Measurements from ENCODE around the gene UGT1A8. TPM values are rescaled to one million over a fixed set of nuclear protein-coding genes. Genes with fewer than 3 reads are reported as not detected.
"Not testable (repeated sequence)": the region's sequence is repeated elsewhere in the genome, so short reads cannot be mapped to it uniquely, and the experiment has no call there.

Gene UGT1A8
- total and polyA plus RNA-seq, 7 donors: not detected

GRCh38 chr2:233699424-233700027 is 82.1 kb downstream of the UGT1A8 start:
- H3K36me3 ChIP-seq (ENCODE audit: insufficient read depth in 1 of 2, low read depth in 1 of 2): no peaks in the 10 kb centered on the region
- ATAC-seq: no peak
- H3K4me3 ChIP-seq: no peak overlapping the region
- TF ChIP-seq CTCF (IDR thresholded peaks at IDR 0.05): no peak
- 80 to 81% (median 81%) methylated on average over 8 of the region's 8 CpGs for WGBS, 3 donors
- no peak overlapping the region for H3K27ac ChIP-seq
- no peaks in the 10 kb centered on the region for H3K4me1 ChIP-seq
- H3K27me3 ChIP-seq (ENCODE audit: insufficient read depth in 3 of 3, low read length in 2 of 3): no peaks in the 10 kb centered on the region
- no peak for DNase-seq
- intact Hi-C loops (cut with DNase I): no loop called here
- H3K9me3 ChIP-seq: peaks cover 2% of the 10 kb centered on the region

DNA sequence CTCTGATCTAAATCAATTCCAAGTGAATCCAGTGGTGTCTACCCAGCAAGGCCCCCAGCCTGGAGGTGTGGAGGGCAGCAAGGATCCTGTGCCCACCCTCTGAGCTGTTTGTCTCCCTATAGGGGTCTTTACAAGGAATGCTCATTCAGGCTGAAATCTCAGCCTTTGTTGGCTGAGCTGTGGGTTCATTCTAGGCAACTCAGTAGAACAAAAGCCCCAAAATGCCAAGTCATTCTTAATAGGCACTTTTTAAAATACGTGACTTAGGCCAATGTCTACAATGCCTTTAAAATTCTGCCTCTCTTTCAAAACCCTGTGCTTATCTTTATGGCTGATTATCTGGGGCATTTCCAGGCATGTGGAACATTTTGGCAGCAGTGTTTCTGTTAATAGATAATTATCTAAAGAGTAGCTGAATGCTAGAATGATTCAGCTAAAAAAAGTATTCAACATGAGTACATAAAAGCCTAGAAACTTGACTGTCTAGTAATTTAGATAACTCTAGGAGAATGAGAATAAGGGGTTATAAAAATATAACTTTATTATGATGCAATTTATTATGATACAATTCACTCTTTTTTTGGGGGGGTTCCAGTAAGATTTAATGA is 82.7 kb downstream of the UGT1A8 start:
- H3K27ac ChIP-seq: no peak overlapping the region
- H3K4me3 ChIP-seq: no peak overlapping the region
- WGBS, 3 donors: 38 to 49% (median 40%) methylated on average over 1 of the region's 1 CpG
- H3K36me3 ChIP-seq (ENCODE audit: insufficient read depth in 1 of 2, low read depth in 1 of 2): no peaks in the 10 kb centered on the region
- ATAC-seq (no peak), DNase-seq (no peak)
- peaks cover 0 to under 1% (median 0%) of the 10 kb centered on the region in 3 donors for H3K27me3 ChIP-seq (ENCODE audit: insufficient read depth in 3 of 3, low read length in 2 of 3)
- peaks cover 2% of the 10 kb centered on the region for H3K9me3 ChIP-seq
- intact Hi-C loops (cut with DNase I): no loop called here
- TF ChIP-seq CTCF (IDR thresholded peaks at IDR 0.05): no peak
- no peaks in the 10 kb centered on the region for H3K4me1 ChIP-seq

DNA sequence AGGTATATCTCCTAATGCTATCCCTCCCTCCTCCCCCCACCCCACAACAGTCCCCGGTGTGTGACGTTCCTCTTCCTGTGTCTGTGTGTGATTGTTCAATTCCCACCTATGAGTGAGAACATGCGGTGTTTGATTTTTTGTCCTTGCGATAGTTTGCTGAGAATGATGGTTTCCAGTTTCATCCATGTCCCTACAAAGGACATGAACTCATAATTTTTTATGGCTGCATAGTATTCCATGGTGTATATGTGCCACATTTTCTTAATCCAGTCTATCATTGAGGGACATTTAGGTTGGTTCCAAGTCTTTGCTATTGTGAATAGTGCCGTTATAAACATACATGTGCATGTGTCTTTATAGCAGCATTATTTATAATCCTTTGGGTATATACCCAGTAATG is 83.4 kb downstream of the UGT1A8 start:
- intact Hi-C loops (cut with DNase I); DNase-seq; H3K36me3 ChIP-seq (ENCODE audit: insufficient read depth in 1 of 2, low read depth in 1 of 2); H3K27ac ChIP-seq; H3K4me1 ChIP-seq; H3K9me3 ChIP-seq; ATAC-seq; H3K4me3 ChIP-seq; H3K27me3 ChIP-seq (ENCODE audit: insufficient read depth in 3 of 3, low read length in 2 of 3): not testable (repeated sequence)
- 94 to 98% (median 98%) methylated on average over 5 of the region's 5 CpGs for WGBS, 3 donors

DNA sequence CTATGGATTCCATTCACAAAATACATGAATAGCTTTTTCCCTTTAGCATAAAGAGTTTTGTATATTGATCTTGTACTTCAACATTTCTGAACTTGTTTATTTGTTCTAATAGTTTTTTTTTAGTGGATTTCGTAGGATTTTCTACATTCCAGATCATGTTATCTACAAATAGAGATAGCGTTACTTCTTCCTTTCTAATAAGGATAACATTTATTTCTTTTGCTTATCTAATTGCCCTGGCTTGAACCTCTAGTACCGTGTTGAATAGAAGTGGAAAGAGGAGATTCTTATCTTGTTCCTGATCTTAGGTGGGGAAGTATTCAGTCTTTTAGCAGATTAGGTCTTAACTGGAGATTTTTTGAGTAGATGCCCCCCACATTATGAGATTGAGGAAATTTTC is 84.8 kb downstream of the UGT1A8 start:
- no peak for TF ChIP-seq CTCF (IDR thresholded peaks at IDR 0.05)
- no peak overlapping the region for H3K27ac ChIP-seq
- no peak overlapping the region for H3K4me3 ChIP-seq
- DNase-seq: no peak
- ATAC-seq: no peak
- intact Hi-C loops (cut with DNase I): no loop called here
- no peaks in the 10 kb centered on the region for H3K36me3 ChIP-seq (ENCODE audit: insufficient read depth in 1 of 2, low read depth in 1 of 2)
- 71 to 79% (median 75%) methylated on average over 3 of the region's 3 CpGs for whole genome bisulfite sequencing, 3 donors
- no peaks in the 10 kb centered on the region for H3K4me1 ChIP-seq
- peaks cover 2% of the 10 kb centered on the region for H3K9me3 ChIP-seq
- H3K27me3 ChIP-seq (ENCODE audit: insufficient read depth in 3 of 3, low read length in 2 of 3): peaks cover 0 to 4% (median 0%) of the 10 kb centered on the region in 3 donors

DNA sequence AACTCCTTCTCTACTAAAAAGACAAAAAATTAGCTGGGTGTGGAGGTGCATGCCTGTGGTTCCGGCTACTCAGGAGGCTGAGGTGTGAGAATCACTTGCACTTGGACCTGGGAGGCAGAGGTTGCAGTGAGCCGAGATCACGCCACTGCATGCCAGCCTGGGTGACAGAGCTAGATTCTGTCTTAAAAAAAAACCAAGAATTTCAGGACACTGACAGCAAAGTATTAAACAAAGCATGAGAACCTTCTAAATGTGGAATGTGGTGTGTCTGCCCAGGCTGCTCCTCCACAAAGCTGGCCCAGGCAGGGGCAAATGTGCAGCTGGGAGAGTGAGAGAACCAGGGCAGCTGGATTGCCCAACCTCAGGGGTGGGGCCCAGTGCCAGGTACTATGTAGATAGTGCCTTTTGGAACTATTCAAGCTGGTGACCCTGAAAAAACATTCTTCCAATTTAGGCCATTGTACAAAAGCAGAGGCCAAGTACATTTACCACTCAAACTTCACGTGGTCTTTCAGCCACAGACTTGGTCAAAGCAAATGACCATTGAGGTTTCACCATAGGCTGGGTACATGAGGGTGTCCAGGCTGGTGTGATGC is 88.6 kb downstream of the UGT1A8 start:
- peaks cover 2% of the 10 kb centered on the region for H3K9me3 ChIP-seq
- H3K4me1 ChIP-seq: no peaks in the 10 kb centered on the region
- intact Hi-C loops (cut with DNase I): no loop called here
- DNase-seq (peak in 1 of 2 donors; percentile 16), ATAC-seq (peak in 3 of 4 donors; percentile 33 to 40 (median 36))
- no peak overlapping the region for H3K27ac ChIP-seq
- WGBS, 3 donors: 18 to 44% (median 22%) methylated on average over 4 of the region's 4 CpGs
- no peak overlapping the region for H3K4me3 ChIP-seq
- peaks cover 0 to 4% (median 0%) of the 10 kb centered on the region in 3 donors for H3K27me3 ChIP-seq (ENCODE audit: insufficient read depth in 3 of 3, low read length in 2 of 3)
- H3K36me3 ChIP-seq (ENCODE audit: insufficient read depth in 1 of 2, low read depth in 1 of 2): no peaks in the 10 kb centered on the region
- TF ChIP-seq CTCF (IDR thresholded peaks at IDR 0.05): no peak
